ENCODE results near the gene IFI16. TPM values are rescaled to one million over a fixed set of nuclear protein-coding genes. Genes with fewer than 3 reads are reported as not detected.

Gene IFI16
- total RNA-seq, 1 experiment from 2014 or later: 0.98 TPM

DNA sequence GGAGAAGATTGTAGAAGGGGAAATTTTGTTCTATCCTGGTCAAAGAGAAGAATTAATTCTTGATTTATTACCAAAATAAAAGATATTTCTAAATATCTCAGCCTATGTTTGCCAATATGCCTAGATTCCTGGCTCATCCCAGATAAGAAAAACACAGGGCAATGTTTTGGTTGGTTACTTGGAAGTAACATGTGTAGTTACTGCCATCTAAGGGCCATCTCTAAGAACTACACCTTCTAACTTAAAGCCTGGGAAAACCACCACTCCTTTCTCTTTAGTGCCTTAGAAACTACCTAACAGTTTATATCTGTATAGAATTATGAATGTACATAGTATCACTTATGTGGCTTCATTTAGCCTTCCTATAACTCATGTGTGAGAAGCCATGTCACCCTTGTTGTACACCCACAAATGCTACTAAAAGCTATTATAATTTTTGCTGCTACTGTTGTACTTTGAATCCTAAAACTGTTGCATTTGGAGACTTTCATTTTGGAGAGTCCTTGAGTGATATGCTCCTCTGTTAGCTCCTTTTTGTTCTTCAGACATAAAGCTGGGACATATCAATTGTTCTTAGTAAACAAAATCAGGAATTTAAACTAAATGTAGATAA lies 62.4 kb downstream of the IFI16 start:
- TF ChIP-seq EZH2 (IDR thresholded peaks at IDR 0.05; ENCODE audit: low read length, unreplicated experiment): no peak
- TF ChIP-seq, protein P1, sequence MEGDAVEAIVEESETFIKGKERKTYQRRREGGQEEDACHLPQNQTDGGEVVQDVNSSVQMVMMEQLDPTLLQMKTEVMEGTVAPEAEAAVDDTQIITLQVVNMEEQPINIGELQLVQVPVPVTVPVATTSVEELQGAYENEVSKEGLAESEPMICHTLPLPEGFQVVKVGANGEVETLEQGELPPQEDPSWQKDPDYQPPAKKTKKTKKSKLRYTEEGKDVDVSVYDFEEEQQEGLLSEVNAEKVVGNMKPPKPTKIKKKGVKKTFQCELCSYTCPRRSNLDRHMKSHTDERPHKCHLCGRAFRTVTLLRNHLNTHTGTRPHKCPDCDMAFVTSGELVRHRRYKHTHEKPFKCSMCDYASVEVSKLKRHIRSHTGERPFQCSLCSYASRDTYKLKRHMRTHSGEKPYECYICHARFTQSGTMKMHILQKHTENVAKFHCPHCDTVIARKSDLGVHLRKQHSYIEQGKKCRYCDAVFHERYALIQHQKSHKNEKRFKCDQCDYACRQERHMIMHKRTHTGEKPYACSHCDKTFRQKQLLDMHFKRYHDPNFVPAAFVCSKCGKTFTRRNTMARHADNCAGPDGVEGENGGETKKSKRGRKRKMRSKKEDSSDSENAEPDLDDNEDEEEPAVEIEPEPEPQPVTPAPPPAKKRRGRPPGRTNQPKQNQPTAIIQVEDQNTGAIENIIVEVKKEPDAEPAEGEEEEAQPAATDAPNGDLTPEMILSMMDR (conservative IDR thresholded peaks at IDR 0.05; ENCODE audit: low read depth, low read length): peak; percentile 82
- TF ChIP-seq EZH2phosphoT487 (IDR thresholded peaks at IDR 0.05; ENCODE audit: borderline replicate concordance, low read length): no peak
- Histone ChIP-seq H3K79me2 (ENCODE audit: low read length) (no peaks in the 10 kb centered on the region), H4K20me1 (ENCODE audit: low read length) (no peaks in the 10 kb centered on the region), H3K9me3 (ENCODE audit: low read length) (no peaks in the 10 kb centered on the region), H3K36me3 (ENCODE audit: low read depth, low read length) (no peaks in the 10 kb centered on the region), H3K4me3 (ENCODE audit: low read length) (no peak overlapping the region), H3K9ac (ENCODE audit: low read length) (no peak overlapping the region), H3K4me2 (ENCODE audit: low read length) (no peak overlapping the region), H3K27me3 (ENCODE audit: low read length) (peaks cover 20% of the 10 kb centered on the region), H3F3A (ENCODE audit: low read length, unreplicated experiment) (no peaks in the 10 kb centered on the region), H3K9me2 (replicated peaks; ENCODE audit: low read length) (no peaks in the 10 kb centered on the region), H3K4me1 (ENCODE audit: insufficient read depth, low read length) (peaks cover 6% of the 10 kb centered on the region), H2AFZ (ENCODE audit: low read length) (no peak overlapping the region), H3K27ac (ENCODE audit: low read length) (no peak overlapping the region)
- ChIA-PET POLR2A (ENCODE audit: unreplicated experiment) (interaction anchor here (0.5 kb wide), 1 partner anchor 16 kb away, joined by 4 read pairs; no protein-coding TSS in a partner anchor), CTCF (interaction anchor here (0.5 to 0.9 kb wide), 3 partner anchors 10 to 868 kb away, joined by 3 to 5 read pairs (median 4); no protein-coding TSS in a partner anchor)
- peak; percentile 82 for ATAC-seq
- intact Hi-C loops (cut with micrococcal nuclease): loop anchor here (1.0 to 10.0 kb wide), 6 partner anchors 72 to 1110 kb away; no protein-coding TSS in a partner anchor
- BruUV-seq (replicated peaks): no TSS peak
- peak; percentile 77 for DNase-seq

DNA sequence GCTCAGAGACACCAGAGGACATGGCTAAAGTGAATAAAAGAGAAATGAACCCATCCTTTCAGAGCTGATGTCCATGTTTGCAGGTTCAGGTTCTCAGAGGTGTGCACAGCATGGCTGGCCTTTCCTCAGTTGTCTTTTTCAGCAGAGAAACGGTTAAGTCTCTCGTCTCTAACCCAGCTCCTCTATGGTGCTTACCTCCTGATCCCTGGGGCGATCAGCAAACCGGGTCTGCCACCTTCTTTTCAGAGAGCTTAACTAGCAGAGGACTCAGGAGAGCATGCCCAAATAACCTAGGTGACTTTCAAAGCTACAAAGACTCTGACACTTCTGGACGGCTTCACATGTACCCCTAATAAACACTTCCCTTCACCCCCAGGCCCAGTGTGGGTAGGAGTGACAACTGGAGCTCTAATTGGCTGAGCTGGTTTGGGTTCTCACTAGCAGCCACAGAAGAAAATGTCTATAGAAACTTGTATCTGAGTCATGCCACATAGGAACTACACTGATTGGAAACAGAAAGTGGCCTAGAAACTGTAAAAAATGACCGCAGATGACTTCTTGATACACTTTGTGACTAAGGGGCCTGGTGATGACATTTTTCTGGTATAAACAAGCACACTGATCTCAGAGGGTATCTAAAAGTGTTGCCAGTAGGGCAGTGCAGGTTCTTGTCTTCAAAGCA lies 66.9 kb downstream of the IFI16 start, which contains the start of gene AIM2:
AIM2 (minus strand) TSS at position 329 of the 682 bp plus-strand sequence. CDS start 3,267 bp downstream, outside the sequence.
- ChIA-PET CTCF (no interaction called here), POLR2A (ENCODE audit: unreplicated experiment) (no interaction called here)
- ATAC-seq: peak; percentile 49

More for the DNA sequence above, 66.9 kb downstream of the IFI16 start, which contains the start of gene AIM2:
- Histone ChIP-seq H3K4me2 (ENCODE audit: low read length) (peak within 1 kb of the TSS; percentile 53), H2AFZ (ENCODE audit: low read length) (peak within 1 kb of the TSS; percentile 56), H3K9ac (ENCODE audit: low read length) (no peak within 1 kb of the TSS), H3K27ac (ENCODE audit: low read length) (peak within 1 kb of the TSS; percentile 30; the same call in 1 of the 2 replicates), H3K79me2 (ENCODE audit: low read length) (no peaks in the 10 kb centered on the region), H3K4me3 (ENCODE audit: low read length) (peak within 1 kb of the TSS; percentile 18; the same call in 1 of the 2 replicates), H3F3A (ENCODE audit: low read length, unreplicated experiment) (no peaks in the 10 kb centered on the region), H3K9me2 (replicated peaks; ENCODE audit: low read length) (no peaks in the 10 kb centered on the region), H3K4me1 (ENCODE audit: insufficient read depth, low read length) (peaks cover 6% of the 10 kb centered on the region), H3K27me3 (ENCODE audit: low read length) (peaks cover 48% of the 10 kb centered on the region), H4K20me1 (ENCODE audit: low read length) (no peaks in the 10 kb centered on the region), H3K9me3 (ENCODE audit: low read length) (no peaks in the 10 kb centered on the region), H3K36me3 (ENCODE audit: low read depth, low read length) (no peaks in the 10 kb centered on the region)
- TF ChIP-seq, protein P1 (conservative IDR thresholded peaks at IDR 0.05; ENCODE audit: low read depth, low read length): no peak
- no peak for TF ChIP-seq EZH2phosphoT487 (IDR thresholded peaks at IDR 0.05; ENCODE audit: borderline replicate concordance, low read length)
- TF ChIP-seq EZH2 (IDR thresholded peaks at IDR 0.05; ENCODE audit: low read length, unreplicated experiment): no peak
- DNase-seq: peak; percentile 31
- BruUV-seq (replicated peaks): no TSS peak
- intact Hi-C loops (cut with micrococcal nuclease): loop anchor here (10.0 kb wide), 1 partner anchor 542 kb away; no protein-coding TSS in a partner anchor
